Right lobe of liver (tissue), 6 donors: ENCODE measurements around the gene ZNF319. TPM values are rescaled to one million over a fixed set of nuclear protein-coding genes. Genes with fewer than 3 reads are reported as not detected.

Experiments used
- ATAC-seq, 4 donors: fragments of 200-7000 bp; cut with Tn5 transposase; one replicate each; pipeline ENCODE4 v1.9.1; 2020; ENCODE audit warnings: mild to moderate bottlenecking in 4 of 4, moderate library complexity in 4 of 4
- DNase-seq, 3 donors: peaks; one replicate each; pipeline ENCODE4 v3.0.0-alpha.2; 2020
- H3K27ac ChIP-seq, 3 donors: fragments of 200-600 bp; one replicate each; pipeline ENCODE4 v1.8.0; 2022
- H3K27me3 ChIP-seq, 2 donors: fragments of 200-600 bp; one replicate each; pipeline ENCODE4 v1.8.0; 2022
- H3K36me3 ChIP-seq, 4 donors: fragments of 200-600 bp; sonication (generic) in 1 of 4; one replicate each; pipeline versions ENCODE4 v1.5.1 to v1.8.0; 2017 to 2022; ENCODE audit warnings: control low read depth in 1 of 4
- H3K4me1 ChIP-seq, 4 donors: fragments of 200-600 bp; sonication (generic) in 1 of 4; one replicate each; pipeline versions ENCODE4 v1.5.1 to v1.8.0; 2017 to 2022; ENCODE audit warnings: control low read depth in 1 of 4
- H3K4me3 ChIP-seq, 3 donors: fragments of 200-600 bp; one replicate each; pipeline ENCODE4 v1.8.0; 2022
- H3K9me3 ChIP-seq, 4 donors: fragments of 200-600 bp; sonication (generic) in 1 of 4; one replicate each; pipeline versions ENCODE4 v1.5.1 to v1.8.0; 2017 to 2022; ENCODE audit warnings: control low read depth in 1 of 4
- CTCF ChIP-seq, 4 donors: fragments of 200-600 bp in 3 of 4; fragments of 450-650 bp in 1 of 4; IDR thresholded peaks; one replicate each; pipeline versions ENCODE4 v1.5.1 to v1.8.0; 2016 to 2022; ENCODE audit warnings: antibody characterized with exemption in 4 of 4, mild to moderate bottlenecking in 2 of 4
- POLR2A ChIP-seq: fragments of 450-650 bp; IDR thresholded peaks from one replicate; pipeline ENCODE4 v1.6.1; 2017; ENCODE audit warnings: antibody characterized with exemption, mild to moderate bottlenecking
- WGBS: methylation state at CpG from one replicate; pipeline ENCODE4 v1.1.6; 2018; ENCODE audit warnings: low coverage, low lambda C conversion rate; ENCODE audit not compliant: insufficient coverage; ENCODE audit errors: missing lambda C conversion rate; 5-methylcytosine and 5-hydroxymethylcytosine counted together
- intact Hi-C, 2 donors: fragments of 100-400 bp; cut with DNase I; formaldehyde crosslinking; loops; one replicate each; pipeline versions ENCODE4 v1.11.2 to v1.14.1; 2022
- total RNA-seq, 6 experiments: library from RNA; depleted of rRNA in 2 of 6; stranded (reverse); fragments of >200 nt in 2 of 6; fragmentation: NEBNext Ultra II Directional in 3 of 6; extraction: Animal tissue kit (Norgen Biotek cat#: 25700) in 3 of 6; gene quantifications; one replicate each; pipeline versions ENCODE4 v1.1.0 to v1.2.4, GENCODE V29; 2016 to 2023
- donor health status: DM: no; HTN: yes; CAD: no.
- donor health status: DM: no; HTN: no; CAD: no.
- donor health status: DM: no; HTN: no; CAD: no.
- donor health status: DM: no; HTN: yes; CAD: no.
- donor health status: DM: no; HTN: yes; CAD: no.

The ZNF319 gene
- total RNA-seq, 6 experiments from 2014 or later: 2.5 to 4.9 (median 3.4) TPM

- intact Hi-C loops: no loop called here
- Histone ChIP-seq H3K4me3 (no peak overlapping the region), H3K27ac (no peak overlapping the region), H3K27me3 (no peaks in the 10 kb centered on the region), H3K9me3 (no peaks in the 10 kb centered on the region), H3K4me1 (peaks cover 0 to 10% (median 4%) of the 10 kb centered on the region in 4 donors), H3K36me3 (peaks cover 0 to 51% (median 20%) of the 10 kb centered on the region in 4 donors)
- DNase-seq (no peak), ATAC-seq (no peak)
- TF ChIP-seq CTCF (IDR thresholded peaks at IDR 0.05) (no peak), POLR2A (no peak)
- WGBS: 96% methylated on average over 9 of the region's 20 CpGs
Observed at GRCh38 chr16:58038219-58038641, 37.8 kb upstream of the ZNF319 start.

GRCh38 chr16:58037365-58038057 is 37.0 kb upstream of the ZNF319 start:
- no peak for ATAC-seq
- intact Hi-C loops: no loop called here
- no peak for DNase-seq
- TF ChIP-seq POLR2A (no peak), CTCF (IDR thresholded peaks at IDR 0.05) (no peak)
- 100% methylated on average over 6 of the region's 16 CpGs for WGBS
- Histone ChIP-seq H3K27ac (no peak overlapping the region), H3K27me3 (no peaks in the 10 kb centered on the region), H3K9me3 (no peaks in the 10 kb centered on the region), H3K4me1 (peaks cover 0 to 17% (median 9%) of the 10 kb centered on the region in 4 donors), H3K4me3 (no peak overlapping the region), H3K36me3 (peaks cover 0 to 44% (median 20%) of the 10 kb centered on the region in 4 donors)

- DNase-seq (no peak), ATAC-seq (no peak)
- H3K4me1 ChIP-seq: peaks cover 0 to 23% (median 14%) of the 10 kb centered on the region in 4 donors
- intact Hi-C loops: no loop called here
- no peak overlapping the region for H3K4me3 ChIP-seq
- TF ChIP-seq CTCF (IDR thresholded peaks at IDR 0.05): no peak
- no peak for TF ChIP-seq POLR2A
- no peak overlapping the region for H3K27ac ChIP-seq
- H3K9me3 ChIP-seq: no peaks in the 10 kb centered on the region
- H3K36me3 ChIP-seq: peaks cover 0 to 38% (median 17%) of the 10 kb centered on the region in 4 donors
- H3K27me3 ChIP-seq: no peaks in the 10 kb centered on the region
- 84% methylated on average over 4 of the region's 6 CpGs for WGBS
Observed at GRCh38 chr16:58036943-58037342, 36.5 kb upstream of the ZNF319 start.

GRCh38 chr16:58035356-58036170 is 35.1 kb upstream of the ZNF319 start:
- DNase-seq: peak in 1 of 3 donors; percentile 16
- no peak for TF ChIP-seq POLR2A
- TF ChIP-seq CTCF (IDR thresholded peaks at IDR 0.05): no peak
- H3K9me3 ChIP-seq: no peaks in the 10 kb centered on the region
- no peak for ATAC-seq
- H3K4me1 ChIP-seq: peaks cover 0 to 36% (median 23%) of the 10 kb centered on the region in 4 donors
- no peak overlapping the region for H3K27ac ChIP-seq
- intact Hi-C loops: no loop called here
- peaks cover 0 to 24% (median 10%) of the 10 kb centered on the region in 4 donors for H3K36me3 ChIP-seq
- no peaks in the 10 kb centered on the region for H3K27me3 ChIP-seq
- 74% methylated on average over 4 of the region's 14 CpGs for WGBS
- no peak overlapping the region for H3K4me3 ChIP-seq
